DOHH2 (cell line): Measurements from ENCODE around the gene ARSK.

Source experiments
- H3F3A ChIP-seq: fragments of 200-600 bp; sonication (generic), shearing (Covaris generic); 2 replicates; pipeline ENCODE4 v1.6.0; 2016; ENCODE audit warnings: antibody characterized with exemption, mild to moderate bottlenecking; ENCODE audit not compliant: control insufficient read depth, insufficient read depth
- H3K27ac ChIP-seq: fragments of 200-600 bp; sonication (generic); 2 replicates; pipeline ENCODE4 v1.5.1; 2014; ENCODE audit warnings: low read depth, mild to moderate bottlenecking, low read length, moderate library complexity
- H3K27me3 ChIP-seq: fragments of 200-600 bp; sonication (generic); 2 replicates; pipeline ENCODE4 v1.6.1; 2014; ENCODE audit warnings: mild to moderate bottlenecking, low read length, mixed read lengths; ENCODE audit not compliant: control insufficient read depth
- H3K36me3 ChIP-seq: fragments of 200-600 bp; sonication (generic); 2 replicates; pipeline ENCODE4 v1.6.1; 2014; ENCODE audit warnings: mild to moderate bottlenecking, low read length, moderate library complexity, mixed read lengths; ENCODE audit not compliant: control insufficient read depth
- H3K4me1 ChIP-seq: fragments of 200-600 bp; sonication (generic); 2 replicates; pipeline ENCODE4 v1.6.1; 2014; ENCODE audit warnings: mild to moderate bottlenecking, low read length, mixed read lengths; ENCODE audit not compliant: control insufficient read depth
- H3K4me2 ChIP-seq: fragments of 200-600 bp; sonication (generic); 2 replicates; pipeline ENCODE4 v1.6.0; 2014; ENCODE audit warnings: mild to moderate bottlenecking, low read length, moderate library complexity
- H3K4me3 ChIP-seq: fragments of 200-600 bp; sonication (generic); 2 replicates; pipeline ENCODE4 v1.5.1; 2014; ENCODE audit warnings: mild to moderate bottlenecking, low read length, mixed read lengths
- H3K79me2 ChIP-seq: fragments of 200-600 bp; sonication (generic); 2 replicates; pipeline ENCODE4 v1.6.1; 2014; ENCODE audit warnings: mild to moderate bottlenecking, low read length, mixed read lengths; ENCODE audit not compliant: control insufficient read depth
- H3K9me2 ChIP-seq: fragments of 200-600 bp; sonication (generic); replicated peaks from 2 replicates; pipeline ENCODE4 v1.6.1; 2014; ENCODE audit warnings: mild to moderate bottlenecking, low read length, mixed read lengths; ENCODE audit not compliant: control insufficient read depth
- H3K9me3 ChIP-seq: fragments of 200-600 bp; sonication (generic); 2 replicates; pipeline ENCODE4 v1.6.1; 2014; ENCODE audit warnings: antibody characterized with exemption, low read length, mixed read lengths; ENCODE audit not compliant: control insufficient read depth, insufficient read depth
- H4K20me1 ChIP-seq: fragments of 200-600 bp; sonication (generic); 2 replicates; pipeline ENCODE4 v1.6.0; 2014; ENCODE audit warnings: low read depth, mild to moderate bottlenecking, antibody characterized with exemption, low read length, moderate library complexity; ENCODE audit not compliant: control insufficient read depth, insufficient read depth
- EZH2phosphoT487 ChIP-seq: fragments of 200-600 bp; sonication (generic); IDR thresholded peaks from 2 replicates; pipeline ENCODE4 v1.6.1; 2017; ENCODE audit warnings: borderline replicate concordance, mild to moderate bottlenecking, antibody characterized with exemption, low read length, moderate library complexity, mixed read lengths
- TF ChIP-seq, protein P1 (sequence below): fragments of 200-600 bp; sonication (generic); IDR thresholded peaks from one replicate; pipeline ENCODE4 v1.5.1; 2014; ENCODE audit warnings: antibody characterized with exemption, mild to moderate bottlenecking, low read depth, low read length; ENCODE audit not compliant: poor library complexity, severe bottlenecking

ARSK gene

GRCh38 chr5:95628933-95629332 is 74.0 kb downstream of the ARSK start:
- Histone ChIP-seq H3K79me2 (no peaks in the 10 kb centered on the region), H3K4me1 (peaks cover 8% of the 10 kb centered on the region), H3K9me2 (no peaks in the 10 kb centered on the region), H3K27me3 (no peaks in the 10 kb centered on the region), H4K20me1 (no peaks in the 10 kb centered on the region), H3K9me3 (no peaks in the 10 kb centered on the region), H3K27ac (no peak overlapping the region), H3K36me3 (no peaks in the 10 kb centered on the region), H3K4me3 (no peak overlapping the region), H3F3A (no peaks in the 10 kb centered on the region), H3K4me2 (no peak overlapping the region)
- TF ChIP-seq, protein P1, sequence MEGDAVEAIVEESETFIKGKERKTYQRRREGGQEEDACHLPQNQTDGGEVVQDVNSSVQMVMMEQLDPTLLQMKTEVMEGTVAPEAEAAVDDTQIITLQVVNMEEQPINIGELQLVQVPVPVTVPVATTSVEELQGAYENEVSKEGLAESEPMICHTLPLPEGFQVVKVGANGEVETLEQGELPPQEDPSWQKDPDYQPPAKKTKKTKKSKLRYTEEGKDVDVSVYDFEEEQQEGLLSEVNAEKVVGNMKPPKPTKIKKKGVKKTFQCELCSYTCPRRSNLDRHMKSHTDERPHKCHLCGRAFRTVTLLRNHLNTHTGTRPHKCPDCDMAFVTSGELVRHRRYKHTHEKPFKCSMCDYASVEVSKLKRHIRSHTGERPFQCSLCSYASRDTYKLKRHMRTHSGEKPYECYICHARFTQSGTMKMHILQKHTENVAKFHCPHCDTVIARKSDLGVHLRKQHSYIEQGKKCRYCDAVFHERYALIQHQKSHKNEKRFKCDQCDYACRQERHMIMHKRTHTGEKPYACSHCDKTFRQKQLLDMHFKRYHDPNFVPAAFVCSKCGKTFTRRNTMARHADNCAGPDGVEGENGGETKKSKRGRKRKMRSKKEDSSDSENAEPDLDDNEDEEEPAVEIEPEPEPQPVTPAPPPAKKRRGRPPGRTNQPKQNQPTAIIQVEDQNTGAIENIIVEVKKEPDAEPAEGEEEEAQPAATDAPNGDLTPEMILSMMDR = no peak
- TF ChIP-seq EZH2phosphoT487 = no peak

DNA sequence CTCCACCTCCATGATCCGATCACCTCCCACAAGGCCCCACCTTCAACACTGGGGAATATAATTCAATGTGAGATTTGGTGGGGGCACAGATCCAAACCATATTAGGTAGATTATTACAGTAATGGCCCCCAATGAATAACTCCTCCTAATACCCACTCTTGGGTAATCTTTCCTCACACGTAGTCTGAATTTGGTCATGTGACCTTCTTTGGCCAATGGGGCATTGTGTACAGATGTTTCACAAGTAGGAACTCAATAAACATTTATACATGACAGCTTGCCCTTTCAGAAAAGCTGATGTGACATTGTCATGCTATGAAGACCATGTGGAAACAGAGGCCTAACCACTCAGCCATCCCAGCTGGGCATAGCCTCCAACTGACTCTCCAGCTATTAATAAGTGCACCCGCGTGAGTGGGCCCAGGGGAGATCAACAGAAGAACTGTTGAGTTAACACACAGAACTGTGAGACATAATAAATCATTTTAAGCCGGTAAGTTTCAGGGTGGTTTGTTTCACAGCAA is 75.6 kb downstream of the ARSK start:
- Histone ChIP-seq H3K9me3 (no peaks in the 10 kb centered on the region), H4K20me1 (no peaks in the 10 kb centered on the region), H3K36me3 (no peaks in the 10 kb centered on the region), H3F3A (no peaks in the 10 kb centered on the region), H3K4me2 (no peak overlapping the region), H3K9me2 (no peaks in the 10 kb centered on the region), H3K4me1 (peaks cover 8% of the 10 kb centered on the region), H3K79me2 (no peaks in the 10 kb centered on the region), H3K4me3 (no peak overlapping the region), H3K27ac (no peak overlapping the region), H3K27me3 (no peaks in the 10 kb centered on the region)
- TF ChIP-seq, protein P1 = no peak
- no peak for TF ChIP-seq EZH2phosphoT487

DNA sequence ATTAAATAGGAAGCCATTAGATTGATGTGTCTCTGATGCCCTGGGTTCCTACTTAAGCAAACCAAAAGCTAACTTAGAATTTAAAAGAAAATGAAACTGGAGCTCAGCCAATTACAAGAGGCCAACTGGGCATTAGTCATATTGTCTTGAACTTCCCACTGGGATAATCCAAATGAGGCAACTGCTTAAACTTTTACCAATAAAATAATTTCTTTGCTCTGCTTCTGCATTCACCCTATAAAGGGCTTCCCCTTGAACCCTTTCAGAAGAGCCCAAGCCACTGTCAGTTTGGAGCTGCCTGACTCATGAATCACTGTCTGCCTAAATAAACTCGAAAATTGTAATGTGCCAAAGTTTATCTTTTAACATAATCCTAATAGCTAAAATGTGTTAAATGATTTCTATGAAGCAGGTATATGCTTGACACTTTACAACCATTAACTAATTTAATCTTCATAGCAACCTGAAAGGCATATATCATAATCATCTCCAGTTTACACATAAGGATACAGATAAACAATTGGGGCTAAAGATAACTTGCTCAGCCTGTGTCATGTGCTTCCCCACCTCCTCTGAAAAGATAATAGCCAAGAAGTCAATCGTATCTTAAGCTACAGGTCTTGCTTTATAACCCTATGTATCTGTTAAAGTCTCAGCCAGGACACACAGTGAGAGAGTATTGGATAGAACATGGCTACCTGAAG is 76.5 kb downstream of the ARSK start:
- no peak overlapping the region for H3K27ac ChIP-seq
- H3K27me3 ChIP-seq = peaks cover under 1% of the 10 kb centered on the region; the same call in 1 of the 2 replicates
- H3K79me2 ChIP-seq = no peaks in the 10 kb centered on the region
- TF ChIP-seq EZH2phosphoT487 = no peak
- TF ChIP-seq, protein P1 = no peak
- H4K20me1 ChIP-seq = no peaks in the 10 kb centered on the region
- no peaks in the 10 kb centered on the region for H3F3A ChIP-seq
- no peak overlapping the region for H3K4me3 ChIP-seq
- H3K9me2 ChIP-seq = no peaks in the 10 kb centered on the region
- no peaks in the 10 kb centered on the region for H3K36me3 ChIP-seq
- H3K4me2 ChIP-seq = no peak overlapping the region
- H3K9me3 ChIP-seq = no peaks in the 10 kb centered on the region
- peaks cover 8% of the 10 kb centered on the region for H3K4me1 ChIP-seq
